Stomach (tissue), 4 donors: Measurements from ENCODE around the gene HMX1.

Experiments
- POLR2A ChIP-seq, 4 donors: fragments of 450-650 bp; IDR thresholded peaks; one replicate each; pipeline ENCODE4 v1.6.1; 2016; ENCODE audit warnings: antibody characterized with exemption in 4 of 4, control low read depth in 2 of 4, mild to moderate bottlenecking in 1 of 4, moderate library complexity in 1 of 4
- TF ChIP-seq, protein P1 (sequence below), 7 experiments: fragments of 450-650 bp in 4 of 7; fragments of 200-600 bp in 3 of 7; sonication (generic) in 3 of 7; IDR thresholded peaks; one replicate each; pipeline ENCODE4 v1.5.1; 2016 to 2019; ENCODE audit warnings: antibody characterized with exemption in 7 of 7, control low read depth in 2 of 7, mild to moderate bottlenecking in 1 of 7

DNA sequence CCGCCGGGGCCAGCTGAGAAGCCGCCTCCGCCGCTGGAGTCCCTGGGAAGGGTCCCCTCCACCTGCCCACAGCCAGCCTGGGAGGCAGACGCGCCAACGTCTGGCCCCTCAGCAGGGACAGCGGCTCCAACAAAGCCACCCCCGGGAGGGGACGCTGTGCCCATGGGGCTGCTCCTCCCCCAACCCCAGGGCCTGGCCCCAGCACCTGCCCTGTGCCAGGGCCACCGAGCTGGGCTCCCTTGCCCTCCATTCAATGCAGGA, 6.1 kb upstream of the HMX1 start:
- TF ChIP-seq, protein P1, sequence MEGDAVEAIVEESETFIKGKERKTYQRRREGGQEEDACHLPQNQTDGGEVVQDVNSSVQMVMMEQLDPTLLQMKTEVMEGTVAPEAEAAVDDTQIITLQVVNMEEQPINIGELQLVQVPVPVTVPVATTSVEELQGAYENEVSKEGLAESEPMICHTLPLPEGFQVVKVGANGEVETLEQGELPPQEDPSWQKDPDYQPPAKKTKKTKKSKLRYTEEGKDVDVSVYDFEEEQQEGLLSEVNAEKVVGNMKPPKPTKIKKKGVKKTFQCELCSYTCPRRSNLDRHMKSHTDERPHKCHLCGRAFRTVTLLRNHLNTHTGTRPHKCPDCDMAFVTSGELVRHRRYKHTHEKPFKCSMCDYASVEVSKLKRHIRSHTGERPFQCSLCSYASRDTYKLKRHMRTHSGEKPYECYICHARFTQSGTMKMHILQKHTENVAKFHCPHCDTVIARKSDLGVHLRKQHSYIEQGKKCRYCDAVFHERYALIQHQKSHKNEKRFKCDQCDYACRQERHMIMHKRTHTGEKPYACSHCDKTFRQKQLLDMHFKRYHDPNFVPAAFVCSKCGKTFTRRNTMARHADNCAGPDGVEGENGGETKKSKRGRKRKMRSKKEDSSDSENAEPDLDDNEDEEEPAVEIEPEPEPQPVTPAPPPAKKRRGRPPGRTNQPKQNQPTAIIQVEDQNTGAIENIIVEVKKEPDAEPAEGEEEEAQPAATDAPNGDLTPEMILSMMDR (IDR thresholded peaks at IDR 0.05), result no peak
- no peak for TF ChIP-seq POLR2A (IDR thresholded peaks at IDR 0.05)
